Neural crest cell (in vitro differentiated cells): ENCODE results near the gene GPX7. TPM values are rescaled to one million over a fixed set of nuclear protein-coding genes. Genes with fewer than 3 reads are reported as not detected.

ENCODE experiments used
- DNase-seq: peaks from one replicate; pipeline ENCODE4 v3.0.0; 2021; ENCODE audit warnings: low read depth, mixed read lengths, low spot score
- H3K27ac Mint-ChIP-seq: one replicate; pipeline ENCODE4 v1.8.0; 2021; ENCODE audit warnings: mild to moderate bottlenecking, mixed read lengths; ENCODE audit not compliant: unreplicated experiment
- H3K27me3 Mint-ChIP-seq: 2 replicates; pipeline ENCODE4 v1.8.0; 2021; ENCODE audit warnings: low read depth, mild to moderate bottlenecking, mixed read lengths
- H3K36me3 Mint-ChIP-seq: 2 replicates; pipeline ENCODE4 v1.8.0; 2021; ENCODE audit warnings: low read depth, mild to moderate bottlenecking, mixed read lengths
- H3K4me1 Mint-ChIP-seq: 2 replicates; pipeline ENCODE4 v1.8.0; 2021; ENCODE audit warnings: mixed read lengths
- H3K4me3 Mint-ChIP-seq: one replicate; pipeline ENCODE4 v1.8.0; 2021; ENCODE audit warnings: mild to moderate bottlenecking, mixed read lengths
- H3K9me3 Mint-ChIP-seq: 2 replicates; pipeline ENCODE4 v1.8.0; 2021; ENCODE audit warnings: mixed read lengths
- total RNA-seq: library from RNA; stranded (reverse); gene quantifications from 2 replicates; pipeline ENCODE4 v1.2.1, GENCODE V29; 2021
- TF ChIP-seq, protein P1 (sequence below): fragments of 200-600 bp; sonication (generic); conservative IDR thresholded peaks from 2 replicates; pipeline ENCODE4 v1.5.0; 2021; ENCODE audit warnings: antibody characterized with exemption, mild to moderate bottlenecking

The GPX7 gene
- total RNA-seq, 1 donor from 2014 or later = 30.6 TPM

DNA sequence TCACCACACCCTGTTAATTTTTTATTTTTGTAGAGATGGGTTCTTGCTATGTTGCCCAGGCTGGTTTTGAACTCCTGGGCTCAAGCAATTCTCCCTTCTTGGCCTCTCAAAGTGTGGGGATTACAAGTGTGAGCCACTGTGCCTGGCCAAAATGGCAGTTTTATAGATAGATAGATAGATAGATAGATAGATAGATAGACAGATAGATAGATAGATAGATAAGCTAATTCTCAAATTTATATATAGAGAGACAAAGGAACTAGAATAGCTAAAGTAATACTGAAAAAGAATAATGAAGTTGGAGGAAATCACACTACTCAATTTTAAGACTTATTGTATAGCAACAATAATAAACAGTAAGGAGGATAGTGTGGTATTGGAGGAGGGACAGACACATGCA lies 51.9 kb downstream of the GPX7 start:
- no peaks in the 10 kb centered on the region for H3K36me3 Mint-ChIP-seq
- no peak overlapping the region for H3K27ac Mint-ChIP-seq
- H3K4me1 Mint-ChIP-seq = no peaks in the 10 kb centered on the region
- DNase-seq = no peak
- no peak overlapping the region for H3K4me3 Mint-ChIP-seq
- no peaks in the 10 kb centered on the region for H3K27me3 Mint-ChIP-seq
- TF ChIP-seq, protein P1, sequence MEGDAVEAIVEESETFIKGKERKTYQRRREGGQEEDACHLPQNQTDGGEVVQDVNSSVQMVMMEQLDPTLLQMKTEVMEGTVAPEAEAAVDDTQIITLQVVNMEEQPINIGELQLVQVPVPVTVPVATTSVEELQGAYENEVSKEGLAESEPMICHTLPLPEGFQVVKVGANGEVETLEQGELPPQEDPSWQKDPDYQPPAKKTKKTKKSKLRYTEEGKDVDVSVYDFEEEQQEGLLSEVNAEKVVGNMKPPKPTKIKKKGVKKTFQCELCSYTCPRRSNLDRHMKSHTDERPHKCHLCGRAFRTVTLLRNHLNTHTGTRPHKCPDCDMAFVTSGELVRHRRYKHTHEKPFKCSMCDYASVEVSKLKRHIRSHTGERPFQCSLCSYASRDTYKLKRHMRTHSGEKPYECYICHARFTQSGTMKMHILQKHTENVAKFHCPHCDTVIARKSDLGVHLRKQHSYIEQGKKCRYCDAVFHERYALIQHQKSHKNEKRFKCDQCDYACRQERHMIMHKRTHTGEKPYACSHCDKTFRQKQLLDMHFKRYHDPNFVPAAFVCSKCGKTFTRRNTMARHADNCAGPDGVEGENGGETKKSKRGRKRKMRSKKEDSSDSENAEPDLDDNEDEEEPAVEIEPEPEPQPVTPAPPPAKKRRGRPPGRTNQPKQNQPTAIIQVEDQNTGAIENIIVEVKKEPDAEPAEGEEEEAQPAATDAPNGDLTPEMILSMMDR = no peak
- H3K9me3 Mint-ChIP-seq = no peaks in the 10 kb centered on the region

DNA sequence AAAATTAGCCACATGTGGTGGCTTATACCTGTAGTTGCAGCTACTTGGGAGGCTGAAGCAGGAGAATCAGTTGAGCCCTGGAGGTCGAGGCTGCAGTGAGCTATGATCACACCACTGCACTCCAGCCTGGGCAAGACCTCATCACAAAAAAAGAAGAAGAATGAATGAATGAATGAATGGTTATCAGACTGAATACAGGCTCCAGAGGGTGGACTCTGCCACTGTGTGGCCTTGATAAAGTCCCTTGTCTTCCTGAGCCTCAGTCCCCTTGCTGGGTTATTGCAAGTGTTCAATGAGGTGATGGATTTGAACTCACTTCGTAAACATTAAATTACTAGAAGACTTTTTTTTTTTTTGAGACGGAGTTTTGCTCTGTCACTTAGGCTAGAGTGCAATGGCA lies 55.5 kb downstream of the GPX7 start:
- Mint-ChIP-seq H3K27ac (no peak overlapping the region), H3K4me1 (peaks cover 21% of the 10 kb centered on the region), H3K36me3 (no peaks in the 10 kb centered on the region), H3K9me3 (no peaks in the 10 kb centered on the region), H3K27me3 (no peaks in the 10 kb centered on the region), H3K4me3 (no peak overlapping the region)
- TF ChIP-seq, protein P1 = no peak
- no peak for DNase-seq

Other genes starting within 250 kb of the GPX7 start
- 34.5 and 39.0 TPM in 2 replicates for gene CC2D1B, start 236.2 kb upstream of the GPX7 start, total RNA-seq
- 36.9 and 38.5 TPM in 2 replicates for gene ORC1, start 197.9 kb upstream of the GPX7 start, total RNA-seq
- 81.1 and 83.6 TPM in 2 replicates for gene PRPF38A, start 197.8 kb upstream of the GPX7 start, total RNA-seq
- 88.0 and 89.6 TPM in 2 replicates for gene TUT4, start 49.3 kb upstream of the GPX7 start, total RNA-seq
- gene SHISAL2A, start 30.8 kb downstream of the GPX7 start, total RNA-seq = 0.65 TPM in 1 of 2 replicates, not detected in the other
- gene COA7, start 96.0 kb downstream of the GPX7 start, total RNA-seq = 35.0 and 38.9 TPM in 2 replicates
- gene ZYG11B, start 124.1 kb downstream of the GPX7 start, total RNA-seq = 39.3 and 39.5 TPM in 2 replicates
- 0.14 and 0.19 TPM in 2 replicates for gene ZYG11A, start 240.4 kb downstream of the GPX7 start, total RNA-seq